CD4-positive, alpha-beta T cell (primary cell): ENCODE measurements around the gene STK32B. TPM values are rescaled to one million over a fixed set of nuclear protein-coding genes. Genes with fewer than 3 reads are reported as not detected.

ENCODE experiments used
- ATAC-seq: fragments of 200-7000 bp; cut with Tn5 transposase; one replicate; pipeline ENCODE4 v1.10.0; 2022; ENCODE audit warnings: mild to moderate bottlenecking; ENCODE audit not compliant: poor library complexity
- CTCF ChIA-PET: fragments of 350-600 bp; sonication (Branson Sonifier 250); formaldehyde crosslinking; loops from one replicate; lab custom pipeline; 2021; ENCODE audit warnings: antibody characterized with exemption, inconsistent platforms; lab: Charles Lee
- POLR2A ChIA-PET: fragments of 350-600 bp; sonication (Branson Sonifier 250); formaldehyde crosslinking; loops from one replicate; lab custom pipeline; 2021; ENCODE audit warnings: antibody characterized with exemption, inconsistent platforms; lab: Charles Lee
- DNase-seq, 14 experiments: peaks; one replicate each; pipeline ENCODE4 v3.0.0-alpha.2; 2013 to 2020; ENCODE audit warnings: mixed read lengths in 2 of 14
- H3K27ac ChIP-seq, 2 donors: one replicate each; pipeline versions ENCODE4 v1.5.1 to v1.7.0; 2013; ENCODE audit warnings: low read length in 2 of 2, low read depth in 1 of 2, mild to moderate bottlenecking in 1 of 2
- H3K27me3 ChIP-seq, 2 experiments: 1 replicate in 1 of 2; 2 replicates in 1 of 2; pipeline versions ENCODE4 v1.6.1 to v1.7.0; 2013; ENCODE audit warnings: low read length in 2 of 2, control low read depth in 1 of 2, mild to moderate bottlenecking in 1 of 2, moderate library complexity in 1 of 2; ENCODE audit not compliant: insufficient read depth in 2 of 2, control insufficient read depth in 1 of 2
- H3K36me3 ChIP-seq: one replicate; pipeline ENCODE4 v1.6.1; 2013; ENCODE audit warnings: low read length, control low read depth; ENCODE audit not compliant: insufficient read depth
- H3K4me1 ChIP-seq: one replicate; pipeline ENCODE4 v1.6.1; 2013; ENCODE audit warnings: low read length, control low read depth; ENCODE audit not compliant: insufficient read depth
- H3K4me3 ChIP-seq: one replicate; pipeline ENCODE4 v1.5.1; 2013; ENCODE audit warnings: mild to moderate bottlenecking, low read length, moderate library complexity
- H3K9me3 ChIP-seq, 2 experiments: 1 replicate in 1 of 2; 2 replicates in 1 of 2; pipeline versions ENCODE4 v1.6.1 to v1.7.0; 2013; ENCODE audit warnings: low read length in 2 of 2, mild to moderate bottlenecking in 2 of 2, control low read depth in 1 of 2, moderate library complexity in 1 of 2; ENCODE audit not compliant: control insufficient read depth in 1 of 2, insufficient read depth in 1 of 2
- H3K27ac Mint-ChIP-seq: one replicate; pipeline ENCODE4 v1.8.0; 2020; ENCODE audit warnings: mixed read lengths
- H3K27me3 Mint-ChIP-seq: one replicate; pipeline ENCODE4 v1.8.0; 2021; ENCODE audit warnings: mixed read lengths
- H3K36me3 Mint-ChIP-seq: one replicate; pipeline ENCODE4 v1.8.0; 2021; ENCODE audit warnings: low read depth, mixed read lengths
- H3K4me1 Mint-ChIP-seq: one replicate; pipeline ENCODE4 v1.8.0; 2021; ENCODE audit warnings: low read depth, mixed read lengths
- H3K4me3 Mint-ChIP-seq: one replicate; pipeline ENCODE4 v1.8.0; 2020; ENCODE audit warnings: mild to moderate bottlenecking, mixed read lengths
- H3K9me3 Mint-ChIP-seq: one replicate; pipeline ENCODE4 v1.8.0; 2020; ENCODE audit warnings: mixed read lengths
- CTCF ChIP-seq: fragments of 200-600 bp; IDR thresholded peaks from one replicate; pipeline ENCODE4 v1.8.0; 2022; ENCODE audit warnings: antibody characterized with exemption, mild to moderate bottlenecking
- intact Hi-C, 2 experiments: fragments of 100-400 bp; cut with DNase I in 1 of 2; cut with micrococcal nuclease in 1 of 2; formaldehyde crosslinking; loops; one replicate each; pipeline versions ENCODE4 v1.15.1 to v1.9.0; 2023 to 2025; cut with DNase I, micrococcal nuclease
- total RNA-seq, 174 experiments: library from RNA in 2 of 174; stranded (reverse) in 2 of 174; gene quantifications; one replicate each; pipeline ENCODE4 v1.2.3 and lab custom pipeline; 2021 to 2026

The STK32B gene
- total RNA-seq, 2 experiments from 2014 or later = not detected

GRCh38 chr4:5156682-5157081 lies 105.4 kb downstream of the STK32B start:
- ChIA-PET POLR2A (no interaction called here), CTCF (no interaction called here)
- Histone ChIP-seq H3K4me3 (no peak overlapping the region), H3K4me1 (no peaks in the 10 kb centered on the region), H3K27me3 (no peaks in the 10 kb centered on the region), H3K27ac (no peak overlapping the region), H3K36me3 (no peaks in the 10 kb centered on the region), H3K9me3 (peaks cover 0 to 13% of the 10 kb centered on the region in 2 experiments)
- no peaks in the 10 kb centered on the region for H3K36me3 Mint-ChIP-seq
- no peak for DNase-seq
- ATAC-seq = no peak
- intact Hi-C loops = no loop called here
- TF ChIP-seq CTCF = no peak
- peaks cover 12% of the 10 kb centered on the region for H3K27me3 Mint-ChIP-seq
- H3K4me1 Mint-ChIP-seq = no peaks in the 10 kb centered on the region
- H3K27ac Mint-ChIP-seq = no peak overlapping the region
- no peak overlapping the region for H3K4me3 Mint-ChIP-seq
- H3K9me3 Mint-ChIP-seq = no peaks in the 10 kb centered on the region

GRCh38 chr4:5157791-5158770 lies 106.8 kb downstream of the STK32B start:
- ChIA-PET POLR2A (no interaction called here), CTCF (no interaction called here)
- H3K4me3 ChIP-seq = no peak overlapping the region
- no peaks in the 10 kb centered on the region for H3K4me1 Mint-ChIP-seq
- TF ChIP-seq CTCF = no peak
- ATAC-seq (no peak), DNase-seq (no peak)
- peaks cover 0 to 13% of the 10 kb centered on the region in 2 experiments for H3K9me3 ChIP-seq
- no peaks in the 10 kb centered on the region for H3K27me3 Mint-ChIP-seq
- H3K27ac ChIP-seq = no peak overlapping the region
- H3K9me3 Mint-ChIP-seq = no peaks in the 10 kb centered on the region
- intact Hi-C loops = no loop called here
- no peak overlapping the region for H3K4me3 Mint-ChIP-seq
- H3K4me1 ChIP-seq = no peaks in the 10 kb centered on the region
- H3K36me3 ChIP-seq = no peaks in the 10 kb centered on the region
- no peaks in the 10 kb centered on the region for H3K36me3 Mint-ChIP-seq
- H3K27me3 ChIP-seq = no peaks in the 10 kb centered on the region
- H3K27ac Mint-ChIP-seq = no peak overlapping the region

DNA sequence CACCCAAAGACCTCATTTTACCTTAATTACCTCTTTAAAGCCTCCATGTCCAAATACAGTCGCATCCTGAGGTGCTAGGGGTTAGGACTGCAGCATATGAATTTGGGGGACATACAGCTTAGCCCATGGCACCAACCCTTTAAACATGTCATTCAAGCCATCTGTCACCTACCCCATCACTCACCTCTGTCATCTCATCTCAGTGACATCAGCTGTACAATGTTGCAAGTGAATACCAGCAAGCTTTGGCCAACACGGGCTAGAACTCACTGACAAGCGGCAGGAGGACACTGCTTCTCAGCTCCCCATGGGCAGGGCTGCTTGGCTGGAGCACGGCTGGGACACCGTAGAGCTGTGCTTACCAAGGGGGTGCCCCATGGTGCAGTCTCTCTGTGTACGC lies 107.5 kb downstream of the STK32B start:
- Histone ChIP-seq H3K4me3 (no peak overlapping the region), H3K9me3 (peaks cover 0 to 13% of the 10 kb centered on the region in 2 experiments), H3K4me1 (no peaks in the 10 kb centered on the region), H3K27ac (no peak overlapping the region), H3K36me3 (no peaks in the 10 kb centered on the region), H3K27me3 (no peaks in the 10 kb centered on the region)
- ChIA-PET CTCF (no interaction called here), POLR2A (no interaction called here)
- Mint-ChIP-seq H3K27ac (no peak overlapping the region), H3K4me3 (no peak overlapping the region), H3K36me3 (no peaks in the 10 kb centered on the region), H3K27me3 (no peaks in the 10 kb centered on the region), H3K9me3 (no peaks in the 10 kb centered on the region), H3K4me1 (no peaks in the 10 kb centered on the region)
- no peak for DNase-seq
- no peak for TF ChIP-seq CTCF
- intact Hi-C loops = no loop called here
- ATAC-seq = no peak
